ENCODE data around the gene CLPTM1L. TPM values are rescaled to one million over a fixed set of nuclear protein-coding genes. Genes with fewer than 3 reads are reported as not detected.
"Not testable (repeated sequence)": the region's sequence is repeated elsewhere in the genome, so short reads cannot be mapped to it uniquely, and the experiment has no call there.

The CLPTM1L gene
- total RNA-seq, 1 donor from 2014 or later: 131 TPM

GRCh38 chr5:1329111-1329579 is 15.8 kb downstream of the CLPTM1L start:
- Histone ChIP-seq H3K36me3 (ENCODE audit: insufficient read depth, low read length) (peaks cover 16% of the 10 kb centered on the region), H4K20me1 (ENCODE audit: insufficient read depth, low read length) (peaks cover 48% of the 10 kb centered on the region), H3K9me3 (ENCODE audit: insufficient read depth, low read depth, low read length) (peaks cover 5% of the 10 kb centered on the region), H3K27me3 (ENCODE audit: insufficient read depth, low read length) (no peaks in the 10 kb centered on the region), H3K4me1 (ENCODE audit: insufficient read depth, low read length) (no peaks in the 10 kb centered on the region), H3K79me2 (ENCODE audit: insufficient read depth, low read length) (peaks cover 3% of the 10 kb centered on the region), H3K4me2 (ENCODE audit: low read length) (no peak overlapping the region), H3K9ac (ENCODE audit: low read length) (no peak overlapping the region), H3K27ac (ENCODE audit: low read depth, low read length) (no peak overlapping the region), H2AFZ (ENCODE audit: low read depth, low read length) (no peak overlapping the region), H3K4me3 (ENCODE audit: insufficient read depth, low read depth, low read length) (no peak overlapping the region)
- Mint-ChIP-seq H3K4me3 (ENCODE audit: unreplicated experiment) (peak overlapping the region; percentile 64), H3K4me1 (ENCODE audit: low read depth, unreplicated experiment) (peaks cover 19% of the 10 kb centered on the region), H3K27ac (ENCODE audit: unreplicated experiment) (peak overlapping the region; percentile 100), H3K27me3 (ENCODE audit: low read depth, unreplicated experiment) (no peaks in the 10 kb centered on the region), H3K9me3 (ENCODE audit: unreplicated experiment) (peaks cover 43% of the 10 kb centered on the region), H3K36me3 (ENCODE audit: low read depth, unreplicated experiment) (peaks cover 53% of the 10 kb centered on the region)
- FAIRE-seq: no peak
- no peak for DNase-seq (ENCODE audit: low read depth)
- TF ChIP-seq, protein P1, sequence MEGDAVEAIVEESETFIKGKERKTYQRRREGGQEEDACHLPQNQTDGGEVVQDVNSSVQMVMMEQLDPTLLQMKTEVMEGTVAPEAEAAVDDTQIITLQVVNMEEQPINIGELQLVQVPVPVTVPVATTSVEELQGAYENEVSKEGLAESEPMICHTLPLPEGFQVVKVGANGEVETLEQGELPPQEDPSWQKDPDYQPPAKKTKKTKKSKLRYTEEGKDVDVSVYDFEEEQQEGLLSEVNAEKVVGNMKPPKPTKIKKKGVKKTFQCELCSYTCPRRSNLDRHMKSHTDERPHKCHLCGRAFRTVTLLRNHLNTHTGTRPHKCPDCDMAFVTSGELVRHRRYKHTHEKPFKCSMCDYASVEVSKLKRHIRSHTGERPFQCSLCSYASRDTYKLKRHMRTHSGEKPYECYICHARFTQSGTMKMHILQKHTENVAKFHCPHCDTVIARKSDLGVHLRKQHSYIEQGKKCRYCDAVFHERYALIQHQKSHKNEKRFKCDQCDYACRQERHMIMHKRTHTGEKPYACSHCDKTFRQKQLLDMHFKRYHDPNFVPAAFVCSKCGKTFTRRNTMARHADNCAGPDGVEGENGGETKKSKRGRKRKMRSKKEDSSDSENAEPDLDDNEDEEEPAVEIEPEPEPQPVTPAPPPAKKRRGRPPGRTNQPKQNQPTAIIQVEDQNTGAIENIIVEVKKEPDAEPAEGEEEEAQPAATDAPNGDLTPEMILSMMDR (IDR thresholded peaks at IDR 0.05; ENCODE audit: insufficient read depth, low read depth, low read length): no peak
- TF ChIP-seq EZH2 (IDR thresholded peaks at IDR 0.05; ENCODE audit: insufficient read depth, low read length): no peak

- not testable (repeated sequence) for H3K9me3 ChIP-seq (ENCODE audit: insufficient read depth, low read depth, low read length); H3K4me3 ChIP-seq (ENCODE audit: insufficient read depth, low read depth, low read length); H3K4me1 ChIP-seq (ENCODE audit: insufficient read depth, low read length); H2AFZ ChIP-seq (ENCODE audit: low read depth, low read length); H3K79me2 ChIP-seq (ENCODE audit: insufficient read depth, low read length); H3K27me3 ChIP-seq (ENCODE audit: insufficient read depth, low read length); FAIRE-seq; DNase-seq (ENCODE audit: low read depth); H3K27me3 Mint-ChIP-seq (ENCODE audit: low read depth, unreplicated experiment)
- H3K4me1 Mint-ChIP-seq (ENCODE audit: low read depth, unreplicated experiment): peaks cover 19% of the 10 kb centered on the region
- peaks cover 43% of the 10 kb centered on the region for H3K9me3 Mint-ChIP-seq (ENCODE audit: unreplicated experiment)
- peak overlapping the region; percentile 57 for H3K27ac ChIP-seq (ENCODE audit: low read depth, low read length)
- peak overlapping the region; percentile 100 for H3K27ac Mint-ChIP-seq (ENCODE audit: unreplicated experiment)
- H3K36me3 Mint-ChIP-seq (ENCODE audit: low read depth, unreplicated experiment): peaks cover 59% of the 10 kb centered on the region
- H3K4me2 ChIP-seq (ENCODE audit: low read length): peak overlapping the region; percentile 10
- peak overlapping the region; percentile 64 for H3K4me3 Mint-ChIP-seq (ENCODE audit: unreplicated experiment)
- peaks cover 14% of the 10 kb centered on the region for H3K36me3 ChIP-seq (ENCODE audit: insufficient read depth, low read length)
- peaks cover 51% of the 10 kb centered on the region for H4K20me1 ChIP-seq (ENCODE audit: insufficient read depth, low read length)
- H3K9ac ChIP-seq (ENCODE audit: low read length): peak overlapping the region; percentile 10
These were observed 16.4 kb downstream of the CLPTM1L start for GRCh38 chr5:1328237-1329110.

- Mint-ChIP-seq H3K36me3 (ENCODE audit: low read depth, unreplicated experiment) (peaks cover 57% of the 10 kb centered on the region), H3K9me3 (ENCODE audit: unreplicated experiment) (peaks cover 40% of the 10 kb centered on the region), H3K4me3 (ENCODE audit: unreplicated experiment) (peak overlapping the region; percentile 54), H3K27ac (ENCODE audit: unreplicated experiment) (peak overlapping the region; percentile 99), H3K4me1 (ENCODE audit: low read depth, unreplicated experiment) (peaks cover 19% of the 10 kb centered on the region)
- not testable (repeated sequence) for H3K27me3 ChIP-seq (ENCODE audit: insufficient read depth, low read length); H3K4me1 ChIP-seq (ENCODE audit: insufficient read depth, low read length); H3K79me2 ChIP-seq (ENCODE audit: insufficient read depth, low read length); H3K27me3 Mint-ChIP-seq (ENCODE audit: low read depth, unreplicated experiment); H3K9me3 ChIP-seq (ENCODE audit: insufficient read depth, low read depth, low read length); FAIRE-seq; H3K4me3 ChIP-seq (ENCODE audit: insufficient read depth, low read depth, low read length); H2AFZ ChIP-seq (ENCODE audit: low read depth, low read length)
- Histone ChIP-seq H3K4me2 (ENCODE audit: low read length) (peak overlapping the region; percentile 30), H3K36me3 (ENCODE audit: insufficient read depth, low read length) (peaks cover 12% of the 10 kb centered on the region), H3K9ac (ENCODE audit: low read length) (peak overlapping the region; percentile 38), H3K27ac (ENCODE audit: low read depth, low read length) (peak overlapping the region; percentile 81), H4K20me1 (ENCODE audit: insufficient read depth, low read length) (peaks cover 40% of the 10 kb centered on the region)
- peak; percentile 37 for DNase-seq (ENCODE audit: low read depth)
These were observed 17.8 kb downstream of the CLPTM1L start for GRCh38 chr5:1326901-1327756.

DNA sequence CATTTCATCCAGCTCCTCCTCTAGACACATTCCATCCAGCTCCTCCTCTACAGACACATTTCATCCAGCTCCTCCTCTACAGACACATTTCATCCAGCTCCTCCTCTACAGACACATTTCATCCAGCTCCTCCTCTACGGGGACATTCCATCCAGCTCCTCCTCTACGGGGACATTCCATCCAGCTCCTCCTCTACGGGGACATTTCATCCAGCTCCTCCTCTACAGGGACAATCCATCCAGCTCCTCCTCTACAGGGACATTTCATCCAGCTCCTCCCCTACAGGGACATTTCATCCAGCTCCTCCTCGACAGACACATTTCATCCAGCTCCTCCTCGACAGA is 18.4 kb downstream of the CLPTM1L start:
- peaks cover 19% of the 10 kb centered on the region for H3K4me1 Mint-ChIP-seq (ENCODE audit: low read depth, unreplicated experiment)
- H3K36me3 Mint-ChIP-seq (ENCODE audit: low read depth, unreplicated experiment): peaks cover 55% of the 10 kb centered on the region

More for the DNA sequence above, 18.4 kb downstream of the CLPTM1L start:
- Mint-ChIP-seq H3K9me3 (ENCODE audit: unreplicated experiment) (peaks cover 38% of the 10 kb centered on the region), H3K4me3 (ENCODE audit: unreplicated experiment) (peak overlapping the region; percentile 34), H3K27ac (ENCODE audit: unreplicated experiment) (peak overlapping the region; percentile 99)
- peak overlapping the region; percentile 22 for H3K4me2 ChIP-seq (ENCODE audit: low read length)
- FAIRE-seq; H3K9me3 ChIP-seq (ENCODE audit: insufficient read depth, low read depth, low read length); H3K4me1 ChIP-seq (ENCODE audit: insufficient read depth, low read length); H2AFZ ChIP-seq (ENCODE audit: low read depth, low read length); DNase-seq (ENCODE audit: low read depth); H3K9ac ChIP-seq (ENCODE audit: low read length); H3K27me3 Mint-ChIP-seq (ENCODE audit: low read depth, unreplicated experiment); H3K27me3 ChIP-seq (ENCODE audit: insufficient read depth, low read length); H3K79me2 ChIP-seq (ENCODE audit: insufficient read depth, low read length); H3K4me3 ChIP-seq (ENCODE audit: insufficient read depth, low read depth, low read length): not testable (repeated sequence)
- peaks cover 34% of the 10 kb centered on the region for H4K20me1 ChIP-seq (ENCODE audit: insufficient read depth, low read length)
- peaks cover 12% of the 10 kb centered on the region for H3K36me3 ChIP-seq (ENCODE audit: insufficient read depth, low read length)
- H3K27ac ChIP-seq (ENCODE audit: low read depth, low read length): peak overlapping the region; percentile 26

Data from astrocyte (in vitro differentiated cells and primary cell).